Measurements from ENCODE around the gene NOS1. TPM values are rescaled to one million over a fixed set of nuclear protein-coding genes. Genes with fewer than 3 reads are reported as not detected.

The NOS1 gene
- total and polyA plus RNA-seq, 5 donors = 0.07 to 0.71 (median 0.23) TPM

DNA sequence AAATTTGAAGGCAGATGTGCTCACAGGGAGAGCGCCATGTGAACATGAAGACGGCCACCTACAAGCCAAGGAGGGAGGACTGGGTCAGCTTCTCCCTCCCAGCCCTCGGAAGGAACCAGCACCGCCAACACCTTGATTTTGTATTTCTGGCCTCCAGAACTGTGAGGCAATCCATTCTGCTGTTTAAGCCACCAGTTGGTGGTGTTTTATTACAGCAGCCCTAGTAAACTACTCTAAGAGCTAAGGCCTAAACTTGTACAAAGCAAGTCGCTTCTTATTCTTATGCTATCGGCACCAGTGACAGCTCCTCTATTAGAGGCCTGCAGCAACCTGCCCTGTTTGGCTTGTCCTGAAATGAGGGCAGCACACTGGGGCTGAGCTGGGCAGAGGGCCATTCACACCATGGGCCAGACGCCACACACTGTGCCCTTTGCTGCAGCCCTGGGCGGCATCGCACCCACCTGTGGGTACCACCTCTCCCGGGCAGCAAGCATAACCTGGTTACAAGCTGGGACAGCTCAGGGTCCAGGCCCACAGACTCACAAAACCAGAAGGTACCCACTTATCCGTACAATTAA is 62.7 kb downstream of the NOS1 start:
- no peak for DNase-seq
- no peak overlapping the region for H3K4me3 ChIP-seq (ENCODE audit: low read length)
- ATAC-seq = no peak
- H3K27ac ChIP-seq (ENCODE audit: low read length) = no peak overlapping the region
- intact Hi-C loops (cut with DNase I) = no loop called here
- H3K4me1 ChIP-seq (ENCODE audit: control insufficient read depth, insufficient read depth, low read length) = no peaks in the 10 kb centered on the region
- H3K27me3 ChIP-seq (ENCODE audit: control insufficient read depth, insufficient read depth) = no peaks in the 10 kb centered on the region
- 87% methylated on average over 11 of the region's 11 CpGs for WGBS
- H3K9me3 ChIP-seq (ENCODE audit: control insufficient read depth, low read length) = no peaks in the 10 kb centered on the region

DNA sequence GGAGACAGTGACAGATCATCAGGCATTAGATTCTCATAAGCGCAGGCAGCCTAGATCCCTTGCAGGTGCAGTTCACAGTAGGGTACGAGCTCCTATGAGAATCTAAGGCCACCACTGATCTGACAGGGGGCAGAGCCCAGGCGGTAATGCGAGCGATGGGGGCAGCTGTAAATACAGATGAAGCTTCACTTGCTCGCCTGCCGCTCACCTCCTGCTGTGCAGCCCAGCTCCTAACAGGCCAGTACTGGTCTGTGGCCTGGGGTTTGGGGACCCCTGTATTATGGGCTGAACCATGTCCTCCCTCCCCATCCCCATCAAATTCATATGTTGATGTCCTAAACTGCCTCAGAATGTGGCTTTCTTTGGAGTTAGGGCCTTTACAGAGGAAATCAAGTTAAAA is 63.2 kb downstream of the NOS1 start:
- WGBS = 89% methylated on average over 7 of the region's 7 CpGs
- Histone ChIP-seq H3K27ac (ENCODE audit: low read length) (no peak overlapping the region), H3K9me3 (ENCODE audit: control insufficient read depth, low read length) (no peaks in the 10 kb centered on the region), H3K4me3 (ENCODE audit: low read length) (no peak overlapping the region), H3K4me1 (ENCODE audit: control insufficient read depth, insufficient read depth, low read length) (no peaks in the 10 kb centered on the region), H3K27me3 (ENCODE audit: control insufficient read depth, insufficient read depth) (no peaks in the 10 kb centered on the region)
- no peak for ATAC-seq
- DNase-seq = no peak
- intact Hi-C loops (cut with DNase I) = no loop called here

DNA sequence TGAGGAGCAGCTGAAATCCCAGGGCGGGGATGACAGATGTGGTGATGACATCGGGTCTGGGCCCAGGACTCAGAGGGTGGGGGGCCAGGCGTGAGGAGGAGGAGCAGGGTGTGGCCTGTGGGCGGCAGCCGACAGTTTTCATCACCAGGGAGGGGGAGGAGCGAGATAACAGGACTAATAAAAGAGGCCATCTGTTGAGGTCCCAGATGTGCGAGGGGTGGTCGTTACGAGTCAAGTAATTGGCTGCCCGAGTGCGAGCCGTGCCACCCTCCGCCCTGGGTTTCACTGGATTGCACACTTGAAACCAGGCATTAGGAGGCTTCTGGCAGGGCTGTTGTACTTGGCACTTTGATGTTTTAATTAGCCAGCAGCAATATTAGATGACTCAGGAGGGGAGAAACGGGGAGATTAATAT is 67.2 kb downstream of the NOS1 start:
- ATAC-seq = no peak
- 15% methylated on average over 14 of the region's 14 CpGs for WGBS
- Histone ChIP-seq H3K4me1 (ENCODE audit: control insufficient read depth, insufficient read depth, low read length) (no peaks in the 10 kb centered on the region), H3K27me3 (ENCODE audit: control insufficient read depth, insufficient read depth) (no peaks in the 10 kb centered on the region), H3K4me3 (ENCODE audit: low read length) (no peak overlapping the region), H3K27ac (ENCODE audit: low read length) (no peak overlapping the region), H3K9me3 (ENCODE audit: control insufficient read depth, low read length) (no peaks in the 10 kb centered on the region)
- no peak for DNase-seq
- intact Hi-C loops (cut with DNase I) = no loop called here

DNA sequence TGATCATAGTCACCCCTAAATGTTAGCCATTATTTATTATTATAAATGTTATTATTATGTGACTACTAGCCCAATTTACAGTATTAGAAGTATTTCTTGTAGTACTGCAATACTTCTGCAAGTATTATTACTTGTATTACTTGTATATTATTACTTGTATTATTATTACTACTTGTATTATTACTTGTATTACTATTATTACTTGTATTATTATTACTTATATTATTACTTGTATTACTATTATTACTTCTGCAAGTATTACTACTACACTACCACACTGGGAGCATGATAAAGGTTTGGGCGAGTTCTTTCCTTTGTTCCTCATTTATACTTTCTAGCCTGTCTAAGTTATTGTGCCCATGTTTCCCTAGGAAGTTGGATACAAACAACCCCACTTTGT is 67.9 kb downstream of the NOS1 start:
- WGBS = 58% methylated on average over 1 of the region's 1 CpG
- intact Hi-C loops (cut with DNase I) = no loop called here
- Histone ChIP-seq H3K27me3 (ENCODE audit: control insufficient read depth, insufficient read depth) (no peaks in the 10 kb centered on the region), H3K4me3 (ENCODE audit: low read length) (no peak overlapping the region), H3K9me3 (ENCODE audit: control insufficient read depth, low read length) (no peaks in the 10 kb centered on the region), H3K27ac (ENCODE audit: low read length) (no peak overlapping the region), H3K4me1 (ENCODE audit: control insufficient read depth, insufficient read depth, low read length) (no peaks in the 10 kb centered on the region)
- ATAC-seq (no peak), DNase-seq (no peak)

DNA sequence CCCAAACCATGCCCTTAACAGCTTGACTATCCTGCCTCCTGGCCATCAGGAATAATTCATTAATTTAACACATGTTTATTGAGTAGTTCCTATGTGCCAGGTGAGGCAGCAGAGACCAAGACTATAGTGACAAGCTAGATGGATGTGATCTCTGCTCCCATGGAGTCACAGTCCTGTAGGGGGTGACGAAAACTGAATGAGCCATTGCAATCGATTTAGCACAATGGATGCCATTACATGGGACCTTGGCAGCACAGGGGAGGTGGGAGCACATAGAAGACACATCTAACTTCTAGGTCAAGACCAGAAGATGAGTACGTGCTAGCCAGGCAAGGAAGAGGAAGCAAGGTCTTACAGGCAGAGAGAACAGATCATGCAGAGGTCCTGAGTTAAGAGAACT is 68.7 kb downstream of the NOS1 start:
- intact Hi-C loops (cut with DNase I) = no loop called here
- 86% methylated on average over 3 of the region's 3 CpGs for WGBS

DNA sequence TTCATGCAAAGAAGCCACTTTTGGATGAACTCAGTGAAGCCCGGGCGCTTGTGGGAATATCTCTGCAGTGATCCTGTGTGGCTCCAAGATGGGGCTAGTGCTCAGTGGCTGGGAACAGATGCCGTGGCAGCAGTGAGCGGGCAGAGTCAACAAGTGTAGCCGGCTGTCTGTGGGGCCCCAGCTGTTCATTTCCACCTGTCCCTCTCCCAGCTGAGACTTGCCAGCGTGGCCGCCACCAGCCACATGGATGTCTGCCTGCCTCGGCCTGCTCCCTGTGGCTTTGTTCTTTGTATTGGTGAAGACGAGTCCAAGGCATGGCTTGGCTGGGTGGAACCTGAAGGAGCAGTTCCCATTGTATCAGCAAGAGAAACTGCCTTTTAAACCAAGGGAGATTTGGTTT is 77.3 kb downstream of the NOS1 start:
- intact Hi-C loops (cut with DNase I) = no loop called here
- H3K9me3 ChIP-seq (ENCODE audit: control insufficient read depth, low read length) = no peaks in the 10 kb centered on the region
- ATAC-seq (no peak), DNase-seq (no peak)
- H3K4me1 ChIP-seq (ENCODE audit: control insufficient read depth, insufficient read depth, low read length) = no peaks in the 10 kb centered on the region
- H3K27ac ChIP-seq (ENCODE audit: low read length) = no peak overlapping the region
- WGBS = 78% methylated on average over 9 of the region's 9 CpGs
- no peaks in the 10 kb centered on the region for H3K27me3 ChIP-seq (ENCODE audit: control insufficient read depth, insufficient read depth)
- no peak overlapping the region for H3K4me3 ChIP-seq (ENCODE audit: low read length)

More for the DNA sequence above, 68.7 kb downstream of the NOS1 start:
- H3K9me3 ChIP-seq (ENCODE audit: control insufficient read depth, low read length) = no peaks in the 10 kb centered on the region
- ATAC-seq = no peak
- no peak overlapping the region for H3K27ac ChIP-seq (ENCODE audit: low read length)
- DNase-seq = no peak
- H3K4me1 ChIP-seq (ENCODE audit: control insufficient read depth, insufficient read depth, low read length) = no peaks in the 10 kb centered on the region
- H3K4me3 ChIP-seq (ENCODE audit: low read length) = no peak overlapping the region
- H3K27me3 ChIP-seq (ENCODE audit: control insufficient read depth, insufficient read depth) = no peaks in the 10 kb centered on the region

DNA sequence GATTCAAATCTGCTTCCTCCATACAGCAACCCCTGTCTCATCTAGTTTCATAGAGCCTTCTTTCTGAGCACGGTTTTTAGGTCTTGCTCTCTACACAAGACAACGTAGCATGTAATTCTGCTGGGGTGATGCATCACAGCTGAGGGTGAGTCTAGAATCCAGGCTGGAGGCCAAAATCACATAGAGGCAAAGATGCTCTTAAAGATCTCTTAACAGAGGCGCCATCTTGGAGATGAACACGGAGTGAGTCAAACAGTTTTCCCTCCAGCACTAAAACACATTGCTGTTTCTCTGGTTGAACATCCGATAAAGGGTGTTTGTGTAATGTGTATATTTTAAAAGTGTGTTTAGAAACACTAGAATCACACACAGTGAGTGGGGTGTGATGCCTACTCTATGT is 78.9 kb downstream of the NOS1 start:
- WGBS = 86% methylated on average over 5 of the region's 5 CpGs
- DNase-seq = no peak
- no peak overlapping the region for H3K27ac ChIP-seq (ENCODE audit: low read length)
- no peaks in the 10 kb centered on the region for H3K27me3 ChIP-seq (ENCODE audit: control insufficient read depth, insufficient read depth)
- H3K9me3 ChIP-seq (ENCODE audit: control insufficient read depth, low read length) = no peaks in the 10 kb centered on the region
- no peaks in the 10 kb centered on the region for H3K4me1 ChIP-seq (ENCODE audit: control insufficient read depth, insufficient read depth, low read length)
- H3K4me3 ChIP-seq (ENCODE audit: low read length) = no peak overlapping the region
- intact Hi-C loops (cut with DNase I) = no loop called here
- ATAC-seq = no peak

DNA sequence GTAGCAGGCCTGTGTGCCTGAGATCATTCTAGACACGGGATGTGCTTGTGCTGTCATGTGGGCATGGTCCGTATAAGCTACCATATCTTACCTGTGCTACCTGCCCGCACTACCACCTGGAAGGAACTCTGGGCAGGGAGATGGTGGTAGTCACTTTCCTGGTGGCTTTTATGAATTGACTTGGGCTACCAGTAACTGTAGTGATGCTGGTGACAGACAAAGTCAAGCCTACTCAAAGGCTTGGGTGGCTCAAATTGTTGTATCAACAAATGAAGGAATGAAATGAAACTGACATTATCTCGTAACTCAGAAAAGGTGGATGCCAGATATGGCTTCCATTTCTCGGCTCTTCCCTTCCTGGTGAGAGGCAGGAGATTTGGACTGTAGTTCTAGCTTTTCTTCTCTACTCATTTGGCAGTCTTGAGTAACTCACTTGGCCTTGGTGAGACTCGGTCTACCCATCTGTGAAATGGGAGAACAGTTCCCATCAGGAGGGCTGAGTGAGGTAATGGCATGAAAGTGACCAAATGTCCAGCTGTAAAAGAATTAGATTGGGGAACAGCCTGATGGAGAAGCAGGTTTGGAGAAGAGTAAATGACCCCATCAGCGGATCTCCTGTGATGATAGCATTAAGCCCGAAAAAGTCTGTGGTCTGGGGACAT is 81.3 kb downstream of the NOS1 start:
- 79% methylated on average over 8 of the region's 8 CpGs for WGBS
- H3K4me3 ChIP-seq (ENCODE audit: low read length) = no peak overlapping the region
- intact Hi-C loops (cut with DNase I) = no loop called here
- no peaks in the 10 kb centered on the region for H3K9me3 ChIP-seq (ENCODE audit: control insufficient read depth, low read length)
- ATAC-seq (no peak), DNase-seq (no peak)
- H3K4me1 ChIP-seq (ENCODE audit: control insufficient read depth, insufficient read depth, low read length) = no peaks in the 10 kb centered on the region
- H3K27me3 ChIP-seq (ENCODE audit: control insufficient read depth, insufficient read depth) = no peaks in the 10 kb centered on the region
- H3K27ac ChIP-seq (ENCODE audit: low read length) = no peak overlapping the region

DNA sequence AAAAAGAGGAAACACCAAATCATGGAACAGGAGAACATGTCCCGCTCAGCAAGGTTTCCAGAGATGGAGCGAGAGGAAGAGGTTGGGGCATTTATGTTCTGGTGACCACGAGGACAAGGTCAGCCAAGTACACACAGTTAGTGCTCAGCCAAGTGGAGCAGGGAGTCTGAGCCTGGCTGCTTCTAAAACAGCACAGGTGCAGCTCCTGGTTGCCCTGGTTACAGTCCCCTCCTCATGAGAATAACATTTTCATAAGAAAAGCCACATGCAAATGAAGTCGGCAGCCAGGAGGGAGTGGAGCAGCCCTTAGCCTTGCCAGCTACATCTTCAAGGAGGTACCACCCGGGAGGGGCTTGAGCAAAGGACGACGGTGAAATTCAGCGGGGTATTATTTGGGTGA is 81.8 kb downstream of the NOS1 start:
- H3K27ac ChIP-seq (ENCODE audit: low read length) = no peak overlapping the region
- H3K9me3 ChIP-seq (ENCODE audit: control insufficient read depth, low read length) = no peaks in the 10 kb centered on the region
- no peak for ATAC-seq
- intact Hi-C loops (cut with DNase I) = no loop called here
- DNase-seq = no peak
- WGBS = 35% methylated on average over 8 of the region's 8 CpGs
- H3K4me1 ChIP-seq (ENCODE audit: control insufficient read depth, insufficient read depth, low read length) = no peaks in the 10 kb centered on the region
- no peak overlapping the region for H3K4me3 ChIP-seq (ENCODE audit: low read length)
- H3K27me3 ChIP-seq (ENCODE audit: control insufficient read depth, insufficient read depth) = no peaks in the 10 kb centered on the region

DNA sequence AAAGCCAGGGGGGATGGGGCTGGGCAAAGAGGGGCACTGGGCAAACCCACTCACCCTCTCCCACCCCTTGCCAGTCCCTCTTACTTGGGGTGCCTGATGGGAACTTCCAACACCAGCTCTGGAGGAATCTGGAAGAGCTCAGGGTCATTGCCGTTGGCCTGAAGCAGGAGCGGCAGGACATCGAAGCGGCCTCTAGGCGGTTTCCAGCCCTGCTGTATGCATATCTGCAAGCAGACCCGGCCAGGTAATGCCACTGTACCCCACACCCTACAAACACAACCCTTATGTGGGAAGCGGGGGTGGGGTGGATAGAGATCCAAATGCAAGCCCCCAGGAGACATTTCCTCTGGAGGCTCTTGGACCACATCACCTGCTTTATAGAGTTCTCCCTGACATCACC is 83.6 kb downstream of the NOS1 start:
- DNase-seq (peak in 1 of 3 donors; percentile 34), ATAC-seq (no peak)
- Histone ChIP-seq H3K4me1 (ENCODE audit: control insufficient read depth, insufficient read depth, low read length) (no peaks in the 10 kb centered on the region), H3K9me3 (ENCODE audit: control insufficient read depth, low read length) (no peaks in the 10 kb centered on the region), H3K27ac (ENCODE audit: low read length) (no peak overlapping the region), H3K27me3 (ENCODE audit: control insufficient read depth, insufficient read depth) (no peaks in the 10 kb centered on the region), H3K4me3 (ENCODE audit: low read length) (no peak overlapping the region)
- intact Hi-C loops (cut with DNase I) = no loop called here
- WGBS = 59% methylated on average over 7 of the region's 7 CpGs

DNA sequence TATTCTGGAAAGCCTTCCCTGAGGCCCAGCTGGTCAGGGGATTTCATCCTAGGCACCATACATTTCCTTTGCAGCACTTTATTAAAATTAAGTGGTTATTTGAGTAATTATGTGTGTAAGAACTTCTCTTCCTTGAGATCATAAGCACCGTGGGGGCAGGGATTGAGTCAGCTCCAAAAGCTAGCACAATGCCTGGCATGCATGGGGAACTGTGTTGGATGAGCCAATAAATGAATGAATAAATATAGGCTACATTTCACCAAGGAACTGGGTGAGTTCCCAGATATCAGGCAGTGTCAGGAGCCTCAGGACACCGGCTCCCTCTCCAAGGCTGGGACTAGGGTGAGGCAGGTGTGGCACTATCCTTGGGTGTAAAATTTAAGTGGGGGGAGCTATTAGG is 88.3 kb downstream of the NOS1 start:
- H3K4me1 ChIP-seq (ENCODE audit: control insufficient read depth, insufficient read depth, low read length) = no peaks in the 10 kb centered on the region
- no peak overlapping the region for H3K4me3 ChIP-seq (ENCODE audit: low read length)
- H3K9me3 ChIP-seq (ENCODE audit: control insufficient read depth, low read length) = no peaks in the 10 kb centered on the region
- H3K27ac ChIP-seq (ENCODE audit: low read length) = no peak overlapping the region
- WGBS = 60% methylated on average over 2 of the region's 2 CpGs
- intact Hi-C loops (cut with DNase I) = no loop called here
- H3K27me3 ChIP-seq (ENCODE audit: control insufficient read depth, insufficient read depth) = no peaks in the 10 kb centered on the region
- DNase-seq (no peak), ATAC-seq (no peak)

DNA sequence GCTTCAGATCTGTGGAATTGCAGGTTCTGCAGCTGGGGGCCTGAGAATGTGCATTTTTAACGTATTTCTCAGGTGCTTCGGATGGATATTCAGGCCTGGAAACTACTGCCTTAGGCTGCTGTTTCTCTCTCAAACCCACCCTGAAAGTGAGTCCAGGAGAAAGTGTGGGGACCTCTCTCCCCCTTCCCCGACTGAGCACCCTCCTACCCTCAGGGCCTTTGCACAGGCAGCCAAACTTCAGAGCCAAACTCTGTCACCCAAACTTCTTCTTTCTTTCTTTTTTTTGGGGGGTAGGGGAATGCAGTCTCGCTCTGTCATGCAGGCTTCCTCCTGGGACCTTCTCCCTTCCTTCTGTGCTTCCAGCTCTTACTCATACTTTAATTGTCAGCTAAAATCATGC is 88.7 kb downstream of the NOS1 start:
- Histone ChIP-seq H3K4me3 (ENCODE audit: low read length) (no peak overlapping the region), H3K27me3 (ENCODE audit: control insufficient read depth, insufficient read depth) (no peaks in the 10 kb centered on the region), H3K4me1 (ENCODE audit: control insufficient read depth, insufficient read depth, low read length) (no peaks in the 10 kb centered on the region), H3K27ac (ENCODE audit: low read length) (no peak overlapping the region), H3K9me3 (ENCODE audit: control insufficient read depth, low read length) (no peaks in the 10 kb centered on the region)
- WGBS = 80% methylated on average over 4 of the region's 4 CpGs
- ATAC-seq (no peak), DNase-seq (no peak)
- intact Hi-C loops (cut with DNase I) = no loop called here
